HepG2 (cell line): ENCODE data around the gene SEMA3B. TPM values are rescaled to one million over a fixed set of nuclear protein-coding genes. Genes with fewer than 3 reads are reported as not detected.

Experiments used
- ATF4 ChIP-seq, 2 experiments: fragments of 450-650 bp in 1 of 2; sonication (generic) in 1 of 2; formaldehyde crosslinking; IDR thresholded peaks; 2 replicates each; pipeline versions ENCODE4 v1.5.0 to v1.8.0; 2020 to 2022; ENCODE audit warnings: mild to moderate bottlenecking in 1 of 2, missing genetic modification reagents in 1 of 2
- CBX2 ChIP-seq, 2 experiments: fragments of 200-600 bp in 1 of 2; sonication (generic); formaldehyde crosslinking in 1 of 2; IDR thresholded peaks; 2 replicates each; pipeline versions ENCODE4 v1.7.0 to v1.8.1; 2018 to 2022; ENCODE audit warnings: low read depth in 2 of 2, low read length in 1 of 2, mild to moderate bottlenecking in 1 of 2, missing genetic modification reagents in 1 of 2
- EED ChIP-seq: sonication (generic); formaldehyde crosslinking; IDR thresholded peaks from 2 replicates; pipeline ENCODE4 v1.5.0; 2020; ENCODE audit warnings: mild to moderate bottlenecking, missing genetic modification reagents
- ELK4 ChIP-seq: sonication (generic); formaldehyde crosslinking; IDR thresholded peaks from 2 replicates; pipeline ENCODE4 v1.9.0; 2021; ENCODE audit warnings: missing genetic modification reagents, borderline replicate concordance
- ETV5 ChIP-seq: IDR thresholded peaks from 2 replicates; pipeline ENCODE4 v1.6.1; 2018; ENCODE audit warnings: missing biosample characterization, missing genetic modification reagents, inconsistent platforms, borderline replicate concordance
- NR2F6 ChIP-seq, 2 experiments: IDR thresholded peaks; 2 replicates each; pipeline ENCODE4 v1.6.1; 2016; ENCODE audit warnings: antibody characterized with exemption in 1 of 2, mild to moderate bottlenecking in 1 of 2
- PRDM15 ChIP-seq: sonication (generic); formaldehyde crosslinking; IDR thresholded peaks from 2 replicates; pipeline ENCODE4 v1.4.0; 2020; ENCODE audit warnings: missing genetic modification reagents
- RBFOX2 ChIP-seq: fragments of 200-400 bp; formaldehyde crosslinking; IDR thresholded peaks from 2 replicates; pipeline ENCODE4 v1.6.1; 2017; ENCODE audit warnings: low read depth, mild to moderate bottlenecking, low read length
- SETDB1 ChIP-seq: sonication (generic); formaldehyde crosslinking; IDR thresholded peaks from 2 replicates; pipeline ENCODE4 v1.5.1; 2020; ENCODE audit warnings: missing genetic modification reagents, mild to moderate bottlenecking, borderline replicate concordance
- SMARCE1 ChIP-seq: fragments of 450-650 bp; IDR thresholded peaks from 2 replicates; pipeline ENCODE4 v1.6.1; 2017; ENCODE audit warnings: borderline replicate concordance
- SSRP1 ChIP-seq: IDR thresholded peaks from 2 replicates; pipeline ENCODE4 v1.6.1; 2016; ENCODE audit warnings: control low read depth
- U2AF2 ChIP-seq: fragments of 200-400 bp; formaldehyde crosslinking; IDR thresholded peaks from 2 replicates; pipeline ENCODE4 v1.6.1; 2017; ENCODE audit warnings: low read depth, mild to moderate bottlenecking, low read length
- ZBTB7A ChIP-seq: sonication (generic); formaldehyde crosslinking; IDR thresholded peaks from 2 replicates; pipeline ENCODE4 v1.8.0; 2022; ENCODE audit warnings: mild to moderate bottlenecking, missing genetic modification reagents
- ZNF260 ChIP-seq: sonication (generic); formaldehyde crosslinking; IDR thresholded peaks from 2 replicates; pipeline ENCODE4 v1.4.0; 2020; ENCODE audit warnings: missing genetic modification reagents, low read depth, mild to moderate bottlenecking, borderline replicate concordance
- ZNF34 ChIP-seq: sonication (generic); formaldehyde crosslinking; IDR thresholded peaks from 2 replicates; pipeline ENCODE4 v1.4.0; 2020; ENCODE audit warnings: mild to moderate bottlenecking, missing genetic modification reagents, borderline replicate concordance
- ZNF619 ChIP-seq: sonication (generic); formaldehyde crosslinking; IDR thresholded peaks from 2 replicates; pipeline ENCODE4 v1.4.0; 2020; ENCODE audit warnings: mild to moderate bottlenecking, missing genetic modification reagents
- ZNF639 ChIP-seq: conservative IDR thresholded peaks from 2 replicates; pipeline ENCODE4 v1.6.1; 2018; ENCODE audit warnings: missing genetic modification reagents
- ZSCAN30 ChIP-seq: sonication (generic); formaldehyde crosslinking; IDR thresholded peaks from 2 replicates; pipeline ENCODE4 v1.5.0; 2020; ENCODE audit warnings: mild to moderate bottlenecking, missing genetic modification reagents
- polyA plus RNA-seq, 8 experiments: library from polyadenylated mRNA; depleted of rRNA in 3 of 8; stranded (reverse) in 7 of 8; unstranded in 1 of 8; fragments of >200 nt; fragmentation: Illumina TruSeq in 4 of 8; extraction: Trizol in 4 of 8; gene quantifications; 2 replicates each; pipeline versions ENCODE4 v1.2.1 to v1.2.3, GENCODE V29; 2011 to 2016; ENCODE audit warnings: low read depth in 4 of 8, missing spikeins in 1 of 8, mixed read lengths in 1 of 8; ENCODE audit not compliant: insufficient read depth in 1 of 8
- total RNA-seq, 5 experiments: library from RNA; depleted of rRNA; stranded (reverse); fragments of >200 nt; fragmentation: Illumina TruSeq; extraction: Trizol; gene quantifications; 2 replicates each; pipeline ENCODE4 v1.2.3, GENCODE V29; 2016; ENCODE audit warnings: low read depth in 1 of 5

The SEMA3B gene
- total and polyA plus RNA-seq, 2 of the 13 experiments (the other 11 are each of a cell fraction or from before 2014, with no cell fraction given): 93.2 to 158 TPM

- TF ChIP-seq ELK4 (CRISPR knock-in tag): no peak; the same call in 1 of the 2 replicates
- TF ChIP-seq PRDM15: no peak
- TF ChIP-seq SMARCE1: no peak
- peak; percentile 89 for TF ChIP-seq RBFOX2
- TF ChIP-seq NR2F6 (IDR thresholded peaks at IDR 0.05): no peak
- TF ChIP-seq NR2F6 (CRISPR knock-in tag; IDR thresholded peaks at IDR 0.05): peak; percentile 54
- TF ChIP-seq ZBTB7A (CRISPR knock-in tag): peak; percentile 61; the same call in 1 of the 2 replicates
- TF ChIP-seq CBX2 (IDR thresholded peaks at IDR 0.05; ENCODE audit: low read depth, low read length): no peak
- no peak for TF ChIP-seq CBX2 (CRISPR knock-in tag; IDR thresholded peaks at IDR 0.05; ENCODE audit: low read depth)
- TF ChIP-seq ZNF34 (CRISPR knock-in tag): no peak
- TF ChIP-seq ATF4 (CRISPR knock-in tag; IDR thresholded peaks at IDR 0.05): 0 out of 4 replicates have a peak, but pooled peaks of 1 of the 2 experiments have one; percentile 26
- peak; percentile 70; the same call in 1 of the 2 replicates for TF ChIP-seq SSRP1
- TF ChIP-seq ZNF260 (CRISPR knock-in tag): no peak
- no peak for TF ChIP-seq ZSCAN30
- TF ChIP-seq ETV5 (CRISPR knock-in tag): no peak
- no peak for TF ChIP-seq SETDB1 (CRISPR knock-in tag)
- TF ChIP-seq ZNF639 (CRISPR knock-in tag): peak; percentile 67; the same call in 1 of the 2 replicates
- TF ChIP-seq U2AF2: no peak
- TF ChIP-seq EED (CRISPR knock-in tag): peak; percentile 29; the same call in 1 of the 2 replicates
- TF ChIP-seq ZNF619 (CRISPR knock-in tag): no peak
These were observed 23.5 kb downstream of the SEMA3B start, which contains the start of gene IFRD2 (continued) for GRCh38 chr3:50292159-50293078.
